Sigmoid colon (tissue), 7 donors: Measurements from ENCODE around the gene R3HDM2. TPM values are rescaled to one million over a fixed set of nuclear protein-coding genes. Genes with fewer than 3 reads are reported as not detected.
"Not testable (repeated sequence)": the region's sequence is repeated elsewhere in the genome, so short reads cannot be mapped to it uniquely, and the experiment has no call there.

Source experiments
- DNase-seq: peaks from one replicate; pipeline ENCODE4 v3.0.0-alpha.2; 2019
- H3K27ac ChIP-seq, 4 donors: fragments of 200-600 bp; sonication (generic); one replicate each; pipeline ENCODE4 v1.5.1; 2016 to 2019; ENCODE audit warnings: mild to moderate bottlenecking in 1 of 4
- H3K27me3 ChIP-seq, 3 donors: fragments of 200-600 bp; sonication (generic); one replicate each; pipeline ENCODE4 v1.5.1; 2019; ENCODE audit warnings: mild to moderate bottlenecking in 1 of 3
- H3K36me3 ChIP-seq, 4 donors: fragments of 200-600 bp; sonication (generic); one replicate each; pipeline ENCODE4 v1.5.1; 2016 to 2019
- H3K4me1 ChIP-seq, 4 donors: fragments of 200-600 bp; sonication (generic); one replicate each; pipeline ENCODE4 v1.5.1; 2017 to 2019
- H3K4me3 ChIP-seq, 4 donors: fragments of 200-600 bp; sonication (generic); one replicate each; pipeline ENCODE4 v1.5.1; 2017 to 2019; ENCODE audit warnings: mild to moderate bottlenecking in 2 of 4, moderate library complexity in 1 of 4
- H3K9me3 ChIP-seq, 4 donors: fragments of 200-600 bp in 3 of 4; sonication (generic) in 3 of 4; one replicate each; pipeline versions ENCODE4 v1.5.1 to v1.6.1; 2013 to 2019
- CTCF ChIP-seq, 4 experiments: fragments of 450-650 bp in 3 of 4; fragments of 200-600 bp in 1 of 4; IDR thresholded peaks; one replicate each; pipeline ENCODE4 v1.5.1; 2016 to 2019; ENCODE audit warnings: antibody characterized with exemption in 4 of 4, mild to moderate bottlenecking in 3 of 4, moderate library complexity in 2 of 4
- EP300 ChIP-seq, 4 donors: sonication (generic); formaldehyde crosslinking; IDR thresholded peaks; one replicate each; pipeline ENCODE4 v1.6.1; 2017; ENCODE audit warnings: antibody characterized with exemption in 4 of 4
- POLR2A ChIP-seq, 2 donors: fragments of 450-650 bp; IDR thresholded peaks; one replicate each; pipeline ENCODE4 v1.6.1; 2016; ENCODE audit warnings: antibody characterized with exemption in 2 of 2, mild to moderate bottlenecking in 2 of 2, moderate library complexity in 2 of 2
- POLR2AphosphoS5 ChIP-seq, 4 donors: sonication (generic); formaldehyde crosslinking; IDR thresholded peaks; one replicate each; pipeline ENCODE4 v1.6.1; 2017; ENCODE audit warnings: antibody characterized with exemption in 4 of 4
- WGBS, 2 donors: extraction: QIAGEN DNeasy Blood & Tissue Kit; methylation state at CpG; one replicate each; pipeline ENCODE4 v1.1.7; 2013; 5-methylcytosine and 5-hydroxymethylcytosine counted together
- intact Hi-C: fragments of 100-400 bp; cut with DNase I; formaldehyde crosslinking; loops from one replicate; pipeline ENCODE4 v1.15.1; 2023
- polyA plus RNA-seq, 3 donors: library from polyadenylated mRNA; stranded (reverse); fragments of 200-250 nt; gene quantifications; one replicate each; pipeline ENCODE4 v1.2.3, GENCODE V29; 2013
- total RNA-seq, 4 donors: library from RNA; depleted of rRNA; stranded (reverse); fragments of >200 nt; gene quantifications; one replicate each; pipeline ENCODE4 v1.1.0, GENCODE V29; 2016
- donor health status: healthy with polysubstance abuse.
- donor health status: Bipolar disorder and iron deficiency.
- donor health status: healthy.

The R3HDM2 gene
- total and polyA plus RNA-seq, 7 donors: 10.9 to 37.7 (median 28.3) TPM

- intact Hi-C loops: no loop called here
- no peaks in the 10 kb centered on the region for H3K4me1 ChIP-seq
- H3K9me3 ChIP-seq: no peaks in the 10 kb centered on the region
- H3K36me3 ChIP-seq: no peaks in the 10 kb centered on the region
- no peaks in the 10 kb centered on the region for H3K27me3 ChIP-seq
- TF ChIP-seq POLR2A (IDR thresholded peaks at IDR 0.05) (no peak), POLR2AphosphoS5 (IDR thresholded peaks at IDR 0.05) (no peak), CTCF (IDR thresholded peaks at IDR 0.05) (no peak), EP300 (IDR thresholded peaks at IDR 0.05) (no peak)
- no peak for DNase-seq
- 44 to 90% methylated on average over 1 of the region's 1 CpG for WGBS, 2 donors
- H3K4me3 ChIP-seq: no peak overlapping the region
- no peak overlapping the region for H3K27ac ChIP-seq
Observed at GRCh38 chr12:57441846-57442427, 11.1 kb upstream of the R3HDM2 start.

GRCh38 chr12:57441393-57441792 lies 10.6 kb upstream of the R3HDM2 start:
- H3K36me3 ChIP-seq, H3K9me3 ChIP-seq, intact Hi-C loops, H3K27me3 ChIP-seq, DNase-seq, H3K27ac ChIP-seq, H3K4me1 ChIP-seq, H3K4me3 ChIP-seq: not testable (repeated sequence)
- WGBS, 2 donors: 83 to 90% methylated on average over 2 of the region's 2 CpGs

- H3K9me3 ChIP-seq: no peaks in the 10 kb centered on the region
- WGBS, 2 donors: 84 to 86% methylated on average over 4 of the region's 4 CpGs
- no peaks in the 10 kb centered on the region for H3K27me3 ChIP-seq
- H3K4me3 ChIP-seq: no peak overlapping the region
- H3K36me3 ChIP-seq: no peaks in the 10 kb centered on the region
- no peaks in the 10 kb centered on the region for H3K4me1 ChIP-seq
- TF ChIP-seq POLR2AphosphoS5 (IDR thresholded peaks at IDR 0.05) (no peak), POLR2A (IDR thresholded peaks at IDR 0.05) (no peak), EP300 (IDR thresholded peaks at IDR 0.05) (no peak), CTCF (IDR thresholded peaks at IDR 0.05) (no peak)
- H3K27ac ChIP-seq: no peak overlapping the region
- intact Hi-C loops: no loop called here
- DNase-seq: no peak
Observed at GRCh38 chr12:57439762-57440266, 9.0 kb upstream of the R3HDM2 start.

- DNase-seq: no peak
- Histone ChIP-seq H3K27me3 (no peaks in the 10 kb centered on the region), H3K27ac (no peak overlapping the region), H3K4me1 (no peaks in the 10 kb centered on the region), H3K9me3 (no peaks in the 10 kb centered on the region), H3K36me3 (no peaks in the 10 kb centered on the region), H3K4me3 (no peak overlapping the region)
- intact Hi-C loops: no loop called here
- no peak for TF ChIP-seq CTCF (IDR thresholded peaks at IDR 0.05)
- TF ChIP-seq EP300 (IDR thresholded peaks at IDR 0.05): no peak
- TF ChIP-seq POLR2A (IDR thresholded peaks at IDR 0.05): no peak
- TF ChIP-seq POLR2AphosphoS5 (IDR thresholded peaks at IDR 0.05): no peak
- WGBS, 2 donors: 21 to 60% methylated on average over 1 of the region's 1 CpG
Observed at GRCh38 chr12:57438400-57438799, 7.6 kb upstream of the R3HDM2 start.

GRCh38 chr12:57435293-57435692 lies 4.5 kb upstream of the R3HDM2 start:
- Histone ChIP-seq H3K27me3 (no peaks in the 10 kb centered on the region), H3K4me3 (no peak overlapping the region), H3K36me3 (no peaks in the 10 kb centered on the region), H3K4me1 (peaks cover 0 to 5% (median 2%) of the 10 kb centered on the region in 4 donors), H3K27ac (no peak overlapping the region), H3K9me3 (no peaks in the 10 kb centered on the region)
- intact Hi-C loops: no loop called here
- WGBS, 2 donors: 52 to 73% methylated on average over 4 of the region's 4 CpGs
- TF ChIP-seq CTCF (IDR thresholded peaks at IDR 0.05) (no peak), POLR2A (IDR thresholded peaks at IDR 0.05) (no peak), POLR2AphosphoS5 (IDR thresholded peaks at IDR 0.05) (no peak), EP300 (IDR thresholded peaks at IDR 0.05) (no peak)
- no peak for DNase-seq
